Thoracic aorta (tissue), 2 donors: ENCODE results near the gene TAS2R38. TPM values are rescaled to one million over a fixed set of nuclear protein-coding genes. Genes with fewer than 3 reads are reported as not detected.

Source experiments
- ATAC-seq: fragments of 150-250 bp; one replicate; pipeline ENCODE4 v1.8.0; 2017; ENCODE audit warnings: low read depth; ENCODE audit not compliant: insufficient number of reproducible peaks, low FRiP score
- DNase-seq: peaks from one replicate; pipeline ENCODE4 v3.0.0-alpha.2; 2020; ENCODE audit warnings: low spot score
- H3K27ac ChIP-seq, 2 donors: fragments of 200-600 bp; sonication (generic); 1 replicate in 1 of 2; 2 replicates in 1 of 2; pipeline ENCODE4 v1.5.1; 2016; ENCODE audit warnings: mild to moderate bottlenecking in 2 of 2, moderate library complexity in 2 of 2
- H3K27me3 ChIP-seq: fragments of 200-600 bp; sonication (generic); replicated peaks from 2 replicates; pipeline ENCODE4 v1.6.0; 2016; ENCODE audit warnings: mild to moderate bottlenecking; ENCODE audit not compliant: insufficient read depth
- H3K36me3 ChIP-seq: fragments of 200-600 bp; sonication (generic); one replicate; pipeline ENCODE4 v1.5.1; 2016
- H3K4me1 ChIP-seq, 2 donors: fragments of 200-600 bp; sonication (generic); 1 replicate in 1 of 2; 2 replicates in 1 of 2; pipeline versions ENCODE4 v1.5.1 to v1.6.0; 2016; ENCODE audit warnings: low read depth in 2 of 2, mild to moderate bottlenecking in 1 of 2; ENCODE audit not compliant: control insufficient read depth in 1 of 2
- H3K4me3 ChIP-seq: fragments of 200-600 bp; sonication (generic); 2 replicates; pipeline ENCODE4 v1.5.1; 2016; ENCODE audit warnings: mild to moderate bottlenecking
- H3K9me3 ChIP-seq: fragments of 200-600 bp; sonication (generic); 2 replicates; pipeline ENCODE4 v1.5.1; 2016
- CTCF ChIP-seq: fragments of 200-600 bp; sonication (generic); IDR thresholded peaks from one replicate; pipeline ENCODE4 v1.5.1; 2019; ENCODE audit warnings: antibody characterized with exemption
- total RNA-seq, 2 donors: library from RNA; depleted of rRNA; stranded (reverse); fragments of >200 nt; gene quantifications; one replicate each; pipeline versions ENCODE4 v1.1.0 to v1.2.3, GENCODE V29; 2016

TAS2R38 gene
- total RNA-seq, 2 donors from 2014 or later, result not detected

- no peak for TF ChIP-seq CTCF
- no peak overlapping the region for H3K4me3 ChIP-seq
- no peak for DNase-seq
- no peaks in the 10 kb centered on the region for H3K9me3 ChIP-seq
- no peaks in the 10 kb centered on the region for H3K36me3 ChIP-seq
- no peak for ATAC-seq
- no peaks in the 10 kb centered on the region for H3K27me3 ChIP-seq
- no peak overlapping the region for H3K27ac ChIP-seq
- no peaks in the 10 kb centered on the region for H3K4me1 ChIP-seq
Measured at GRCh38 chr7:141999058-141999623, 25.6 kb upstream of the TAS2R38 start.

- no peaks in the 10 kb centered on the region for H3K9me3 ChIP-seq
- no peak for DNase-seq
- ATAC-seq, result no peak
- no peak overlapping the region for H3K4me3 ChIP-seq
- no peak overlapping the region for H3K27ac ChIP-seq
- no peaks in the 10 kb centered on the region for H3K4me1 ChIP-seq
- H3K27me3 ChIP-seq, result no peaks in the 10 kb centered on the region
- TF ChIP-seq CTCF, result no peak
- no peaks in the 10 kb centered on the region for H3K36me3 ChIP-seq
Measured at GRCh38 chr7:141993354-141993753, 19.8 kb upstream of the TAS2R38 start.

- Histone ChIP-seq H3K4me3 (no peak overlapping the region), H3K4me1 (no peaks in the 10 kb centered on the region), H3K36me3 (no peaks in the 10 kb centered on the region), H3K27me3 (no peaks in the 10 kb centered on the region), H3K9me3 (no peaks in the 10 kb centered on the region), H3K27ac (no peak overlapping the region)
- ATAC-seq (no peak), DNase-seq (no peak)
- TF ChIP-seq CTCF, result no peak
Measured at GRCh38 chr7:141992688-141993087, 19.1 kb upstream of the TAS2R38 start.

GRCh38 chr7:141992156-141992555 lies 18.6 kb upstream of the TAS2R38 start:
- H3K4me3 ChIP-seq, result no peak overlapping the region
- H3K4me1 ChIP-seq, result no peaks in the 10 kb centered on the region
- no peaks in the 10 kb centered on the region for H3K36me3 ChIP-seq
- no peaks in the 10 kb centered on the region for H3K9me3 ChIP-seq
- no peak for DNase-seq
- no peak for ATAC-seq
- H3K27me3 ChIP-seq, result no peaks in the 10 kb centered on the region
- H3K27ac ChIP-seq, result no peak overlapping the region
- TF ChIP-seq CTCF, result no peak

- TF ChIP-seq CTCF, result no peak
- Histone ChIP-seq H3K27ac (no peak overlapping the region), H3K27me3 (no peaks in the 10 kb centered on the region), H3K4me3 (no peak overlapping the region), H3K36me3 (no peaks in the 10 kb centered on the region), H3K4me1 (no peaks in the 10 kb centered on the region), H3K9me3 (no peaks in the 10 kb centered on the region)
- ATAC-seq (no peak), DNase-seq (no peak)
Measured at GRCh38 chr7:141991140-141991539, 17.6 kb upstream of the TAS2R38 start.
